Parathyroid adenoma (tissue), 2 donors: ENCODE measurements around the gene VPS9D1.
"Not testable (repeated sequence)": the region's sequence is repeated elsewhere in the genome, so short reads cannot be mapped to it uniquely, and the experiment has no call there.

Source experiments
- H2AFZ ChIP-seq: fragments of 300-600 bp; sonication (generic); one replicate; pipeline ENCODE4 v1.7.0; 2017; ENCODE audit warnings: antibody characterized with exemption, mild to moderate bottlenecking
- H3K27ac ChIP-seq: fragments of 300-600 bp; sonication (generic); one replicate; pipeline ENCODE4 v1.7.0; 2017
- H3K27me3 ChIP-seq: fragments of 300-600 bp; sonication (generic); one replicate; pipeline ENCODE4 v1.7.0; 2017; ENCODE audit warnings: low read length; ENCODE audit not compliant: control insufficient read depth, insufficient read depth
- H3K36me3 ChIP-seq: fragments of 300-600 bp; sonication (generic); one replicate; pipeline ENCODE4 v1.7.0; 2017; ENCODE audit warnings: low read length; ENCODE audit not compliant: control insufficient read depth, insufficient read depth
- H3K4me1 ChIP-seq: fragments of 300-600 bp; sonication (generic); one replicate; pipeline ENCODE4 v1.7.0; 2017; ENCODE audit warnings: control low read depth
- H3K4me2 ChIP-seq: fragments of 300-600 bp; sonication (generic); one replicate; pipeline ENCODE4 v1.7.0; 2017; ENCODE audit warnings: low read length
- H3K4me3 ChIP-seq: fragments of 300-600 bp; sonication (generic); one replicate; pipeline ENCODE4 v1.7.0; 2017; ENCODE audit warnings: low read depth, low read length
- H3K79me2 ChIP-seq: fragments of 300-600 bp; sonication (generic); one replicate; pipeline ENCODE4 v1.7.0; 2017; ENCODE audit warnings: control low read depth
- H3K9ac ChIP-seq: fragments of 300-600 bp; sonication (generic); one replicate; pipeline ENCODE4 v1.7.0; 2017; ENCODE audit warnings: mild to moderate bottlenecking
- H3K9me3 ChIP-seq: fragments of 300-600 bp; sonication (generic); one replicate; pipeline ENCODE4 v1.7.0; 2017; ENCODE audit warnings: low read length; ENCODE audit not compliant: control insufficient read depth
- CTCF ChIP-seq: fragments of 300-600 bp; sonication (generic); IDR thresholded peaks from one replicate; pipeline ENCODE4 v1.7.0; 2017; ENCODE audit warnings: antibody characterized with exemption, mild to moderate bottlenecking
- donor health status: primary hyperparathyroidism.

VPS9D1 gene

GRCh38 chr16:89667633-89668032, 53.1 kb downstream of the VPS9D1 start:
- no peaks in the 10 kb centered on the region for H3K36me3 ChIP-seq
- no peak overlapping the region for H2AFZ ChIP-seq
- H3K27me3 ChIP-seq = no peaks in the 10 kb centered on the region
- no peak overlapping the region for H3K9ac ChIP-seq
- no peak for TF ChIP-seq CTCF
- no peaks in the 10 kb centered on the region for H3K79me2 ChIP-seq
- no peak overlapping the region for H3K4me3 ChIP-seq
- H3K4me2 ChIP-seq = no peak overlapping the region
- no peaks in the 10 kb centered on the region for H3K4me1 ChIP-seq
- no peaks in the 10 kb centered on the region for H3K9me3 ChIP-seq
- no peak overlapping the region for H3K27ac ChIP-seq

GRCh38 chr16:89667000-89667399, 53.7 kb downstream of the VPS9D1 start:
- H3K79me2 ChIP-seq, H3K9ac ChIP-seq, H3K4me1 ChIP-seq, H3K9me3 ChIP-seq, H3K36me3 ChIP-seq, H3K27me3 ChIP-seq, H2AFZ ChIP-seq, H3K4me3 ChIP-seq, H3K4me2 ChIP-seq, H3K27ac ChIP-seq: not testable (repeated sequence)
- TF ChIP-seq CTCF = peak; percentile 11

- not testable (repeated sequence) for H3K27ac ChIP-seq, H3K36me3 ChIP-seq, H3K9ac ChIP-seq, H3K9me3 ChIP-seq, H3K4me2 ChIP-seq, H3K4me3 ChIP-seq, H3K27me3 ChIP-seq, H2AFZ ChIP-seq, H3K79me2 ChIP-seq, H3K4me1 ChIP-seq
Measured at GRCh38 chr16:89664238-89664637, 56.5 kb downstream of the VPS9D1 start.

- H3K36me3 ChIP-seq = no peaks in the 10 kb centered on the region
- no peak overlapping the region for H3K27ac ChIP-seq
- H3K4me2 ChIP-seq = no peak overlapping the region
- no peaks in the 10 kb centered on the region for H3K9me3 ChIP-seq
- no peak overlapping the region for H3K9ac ChIP-seq
- H3K27me3 ChIP-seq = no peaks in the 10 kb centered on the region
- H2AFZ ChIP-seq = no peak overlapping the region
- TF ChIP-seq CTCF = no peak
- peaks cover 6% of the 10 kb centered on the region for H3K4me1 ChIP-seq
- H3K79me2 ChIP-seq = peaks cover 8% of the 10 kb centered on the region
- no peak overlapping the region for H3K4me3 ChIP-seq
Measured at GRCh38 chr16:89661215-89661614, 59.5 kb downstream of the VPS9D1 start.

GRCh38 chr16:89660146-89660545, 60.6 kb downstream of the VPS9D1 start:
- peaks cover 7% of the 10 kb centered on the region for H3K4me1 ChIP-seq
- no peak overlapping the region for H2AFZ ChIP-seq
- no peaks in the 10 kb centered on the region for H3K36me3 ChIP-seq
- H3K27ac ChIP-seq = no peak overlapping the region
- H3K9ac ChIP-seq = no peak overlapping the region
- no peak overlapping the region for H3K4me2 ChIP-seq
- H3K9me3 ChIP-seq = no peaks in the 10 kb centered on the region
- no peak overlapping the region for H3K4me3 ChIP-seq
- peaks cover 9% of the 10 kb centered on the region for H3K79me2 ChIP-seq
- TF ChIP-seq CTCF = no peak
- H3K27me3 ChIP-seq = no peaks in the 10 kb centered on the region
